Ramos (cell line): ENCODE measurements around the gene CYB561D2.

Source experiments
- in situ Hi-C: fragments of 300-500 bp; cut with MboI; formaldehyde crosslinking; loops from one replicate; pipeline ENCODE4 v1.14.3; 2022; ENCODE audit warnings: low sequenced_read_pairs; ENCODE audit not compliant: unreplicated experiment

CYB561D2 gene

DNA sequence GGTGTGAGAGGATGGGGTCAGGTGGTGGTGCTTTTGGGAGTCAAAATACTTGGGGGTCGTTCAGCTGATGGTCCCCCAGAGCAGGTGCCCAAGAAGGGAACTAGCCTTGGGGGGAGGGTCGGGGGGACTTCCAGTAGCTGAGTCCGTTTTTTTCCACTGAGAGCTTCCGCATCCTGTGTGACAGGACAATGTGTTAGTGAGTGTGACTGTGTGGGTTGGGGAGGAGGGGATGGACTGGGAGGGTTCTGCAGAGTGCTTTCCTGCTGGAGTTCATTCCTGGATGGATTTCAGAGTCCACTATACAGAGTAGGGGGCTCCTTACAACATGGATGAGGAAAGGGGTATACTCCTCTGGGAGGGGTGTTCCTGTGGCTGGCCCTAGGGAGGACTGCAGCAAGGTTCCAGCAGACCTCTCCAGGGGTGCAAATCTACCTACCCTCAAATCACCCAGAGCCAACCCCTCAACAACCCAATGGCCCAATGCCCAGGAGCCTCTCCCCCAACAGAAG, 27.5 kb upstream of the CYB561D2 start:
- in situ Hi-C loops = no loop called here

DNA sequence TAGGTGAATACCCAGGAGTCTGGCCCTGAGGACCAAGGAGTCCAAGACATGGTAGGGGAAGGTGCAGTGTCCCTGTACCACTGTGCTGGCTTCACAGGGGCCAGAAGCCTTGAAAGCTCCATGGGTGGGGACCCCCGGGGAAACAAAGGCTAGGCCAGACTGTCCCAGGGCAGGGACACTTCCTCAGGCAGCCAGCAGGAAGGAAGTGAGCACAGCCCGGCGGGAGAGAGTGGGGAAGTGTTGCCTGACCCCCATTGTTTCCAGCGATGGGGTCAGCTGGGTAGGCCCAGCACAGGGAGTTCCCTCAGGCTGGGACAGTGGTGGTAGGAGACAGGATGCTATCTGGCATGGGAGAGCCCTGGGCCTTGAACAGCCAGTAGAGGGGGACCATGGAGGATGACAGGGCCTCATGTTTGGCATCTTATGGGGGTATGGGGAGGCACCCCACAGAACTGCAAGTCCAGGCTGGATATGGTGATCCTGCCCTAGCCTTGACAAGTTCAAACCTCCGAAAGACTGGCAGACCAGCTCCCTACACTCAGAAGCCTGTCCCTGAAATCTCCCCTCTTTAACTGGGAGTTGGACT, 27.0 kb upstream of the CYB561D2 start:
- in situ Hi-C loops = no loop called here

DNA sequence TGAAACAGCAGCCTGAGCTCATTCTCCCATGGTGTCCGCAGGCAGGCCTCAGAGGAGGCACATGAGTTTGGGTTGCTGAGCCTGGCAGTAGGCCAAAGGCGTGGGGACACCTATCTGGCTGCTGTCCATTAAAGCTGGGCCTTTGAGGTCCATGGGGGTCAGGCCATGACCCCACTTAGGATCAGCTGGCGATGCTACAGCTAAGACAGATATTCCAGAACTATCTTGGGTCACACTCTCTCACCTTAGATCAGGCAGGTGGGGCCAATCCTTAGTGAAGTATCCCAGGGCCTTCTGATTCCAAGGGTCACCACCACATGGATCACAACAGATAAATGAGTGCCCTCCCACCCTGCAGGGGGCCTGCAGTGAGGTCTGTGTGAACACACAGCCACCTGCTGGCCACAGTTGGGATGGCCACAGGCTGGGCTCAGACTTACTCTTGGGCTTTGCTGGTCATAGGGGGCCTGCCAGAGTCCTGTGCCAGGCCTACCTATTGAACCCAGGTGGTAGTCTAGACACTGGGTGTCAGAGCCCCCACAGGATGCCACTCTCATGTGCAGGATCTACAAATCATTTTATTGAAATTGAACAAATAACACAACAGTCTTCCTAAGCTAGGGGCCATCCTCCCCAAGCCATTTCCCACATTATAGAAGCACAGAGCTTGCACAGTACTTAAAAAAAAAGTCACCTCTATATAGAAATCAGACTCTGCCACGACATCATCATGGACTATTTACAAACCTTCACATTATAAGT, 26.1 kb upstream of the CYB561D2 start:
- in situ Hi-C loops = no loop called here

DNA sequence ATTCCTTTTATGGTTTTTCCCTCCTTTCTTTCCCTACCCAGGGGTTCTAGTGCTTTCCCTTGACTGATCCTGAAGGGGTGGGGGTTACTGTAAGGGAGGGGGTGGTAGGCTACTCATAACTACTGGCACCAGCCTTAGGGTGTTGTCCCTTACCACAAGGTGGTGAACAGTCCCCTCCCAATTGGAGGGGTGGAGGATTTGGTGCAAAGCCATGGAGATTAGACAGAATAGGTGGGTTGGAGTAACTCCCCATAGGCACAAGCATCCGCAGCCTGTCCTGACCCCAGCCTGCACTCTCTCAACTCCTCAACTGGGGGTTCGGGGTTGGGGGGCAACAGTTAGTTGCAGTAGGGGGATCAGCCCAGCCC, 25.6 kb upstream of the CYB561D2 start:
- in situ Hi-C loops = no loop called here

GRCh38 chr3:50325497-50326181, 25.0 kb upstream of the CYB561D2 start:
- in situ Hi-C loops = no loop called here

DNA sequence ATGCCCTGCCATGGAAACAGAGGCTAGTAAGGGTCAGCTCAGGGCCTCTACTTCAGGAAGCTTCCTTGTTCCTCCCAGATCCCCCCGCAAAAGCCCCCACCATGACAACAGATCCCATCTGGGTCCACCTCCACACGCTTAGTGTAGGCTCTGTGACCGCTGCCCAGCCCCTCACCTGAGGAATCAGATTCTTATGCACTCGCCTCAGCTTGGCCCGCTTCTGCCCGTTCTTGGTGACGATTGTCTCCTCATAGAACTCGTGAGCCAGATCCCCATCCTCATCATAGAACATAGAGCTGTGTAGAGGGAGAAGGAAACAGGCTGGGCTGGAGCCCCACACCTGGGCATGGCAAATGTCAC, 24.5 kb upstream of the CYB561D2 start:
- in situ Hi-C loops = no loop called here

DNA sequence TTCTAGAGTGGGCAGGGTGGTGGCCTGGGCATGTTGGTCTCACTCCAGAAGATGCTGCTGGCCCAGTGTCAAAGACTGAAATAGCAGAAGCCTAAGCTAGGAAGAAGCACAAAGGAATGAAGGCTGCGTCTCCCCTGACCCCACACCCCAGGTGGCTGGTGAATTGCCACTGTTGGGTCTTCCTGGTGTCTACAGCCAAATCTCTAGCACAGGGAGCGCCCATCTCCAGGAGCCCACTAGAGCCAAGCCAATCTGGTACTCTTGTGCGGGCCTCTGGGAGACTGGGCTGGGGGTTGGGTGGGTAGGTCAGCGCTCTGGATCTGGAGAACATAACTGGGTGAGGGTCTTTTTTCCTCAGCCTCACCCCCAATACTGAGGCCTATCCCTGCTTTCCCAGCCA, 23.5 kb upstream of the CYB561D2 start:
- in situ Hi-C loops = no loop called here

DNA sequence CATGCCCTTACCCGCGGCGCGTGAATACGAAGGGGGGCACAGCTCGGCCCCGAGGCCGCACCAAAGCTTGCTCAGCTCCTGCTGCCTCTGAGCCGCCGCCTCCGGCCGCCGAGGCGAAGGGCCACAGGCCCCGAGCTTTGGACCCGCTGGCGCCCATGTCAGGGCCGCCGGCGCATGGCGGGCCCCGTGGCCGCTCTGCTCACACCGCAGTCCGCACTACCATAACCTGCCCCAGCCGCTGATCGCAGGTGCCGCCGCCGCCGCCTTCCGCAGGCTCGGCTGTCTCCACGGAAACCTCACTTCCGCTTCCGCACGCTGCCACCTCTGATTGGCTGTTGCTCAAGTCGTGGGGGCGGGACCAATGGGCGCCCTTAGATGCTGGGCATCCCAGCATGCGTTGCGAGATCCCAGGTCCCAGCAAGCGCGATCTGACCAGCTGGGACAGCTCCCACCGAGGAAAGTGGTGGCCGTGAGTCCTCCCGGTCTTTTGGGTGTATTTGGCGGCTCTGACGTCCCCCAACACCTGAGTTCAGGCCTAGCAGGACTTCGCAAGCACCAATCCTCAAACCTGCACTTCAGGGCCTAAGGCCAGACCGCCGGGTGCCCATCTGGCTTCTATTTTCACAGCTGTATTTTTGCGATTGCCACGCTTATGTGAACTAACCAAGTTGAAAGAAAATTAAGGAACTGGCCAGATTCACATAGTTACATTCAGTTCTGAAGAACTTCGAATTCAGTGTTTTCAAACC, 22.5 kb upstream of the CYB561D2 start, which contains the start of gene TUSC2:
TUSC2 (minus strand) TSS at position 281 of the 749 bp plus-strand sequence; CDS start at position 157, 124 bp downstream.
- in situ Hi-C loops = no loop called here

GRCh38 chr3:50330330-50330729, 20.3 kb upstream of the CYB561D2 start:
- in situ Hi-C loops = no loop called here

DNA sequence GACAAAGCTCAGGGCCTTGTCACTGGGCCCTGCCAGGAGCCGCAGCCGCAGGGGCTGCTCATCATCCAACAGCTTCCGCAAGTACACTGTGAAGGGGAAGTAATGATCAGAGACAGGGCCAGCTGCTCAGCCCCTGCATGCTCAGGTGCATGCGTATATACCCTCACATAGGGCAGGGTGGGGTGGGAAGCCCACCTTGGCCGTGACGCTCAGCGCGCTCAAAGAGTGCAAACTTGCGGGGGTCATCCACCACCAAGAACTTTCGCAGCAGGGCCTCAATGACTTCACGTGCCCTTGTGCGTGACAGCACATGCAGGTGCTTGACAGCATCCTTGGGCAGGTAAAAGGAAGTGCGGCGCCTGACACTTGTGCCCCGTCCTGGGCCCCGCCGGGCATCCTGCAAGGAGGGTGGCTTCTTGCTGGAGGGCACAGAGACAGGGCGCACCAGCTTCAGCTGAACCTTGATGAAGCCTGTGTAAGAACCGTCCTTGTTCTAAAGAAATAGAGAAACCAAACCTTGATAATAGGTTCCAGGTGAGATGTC, 19.2 kb upstream of the CYB561D2 start:
- in situ Hi-C loops = no loop called here

GRCh38 chr3:50333744-50334328, 16.8 kb upstream of the CYB561D2 start:
- in situ Hi-C loops = no loop called here

DNA sequence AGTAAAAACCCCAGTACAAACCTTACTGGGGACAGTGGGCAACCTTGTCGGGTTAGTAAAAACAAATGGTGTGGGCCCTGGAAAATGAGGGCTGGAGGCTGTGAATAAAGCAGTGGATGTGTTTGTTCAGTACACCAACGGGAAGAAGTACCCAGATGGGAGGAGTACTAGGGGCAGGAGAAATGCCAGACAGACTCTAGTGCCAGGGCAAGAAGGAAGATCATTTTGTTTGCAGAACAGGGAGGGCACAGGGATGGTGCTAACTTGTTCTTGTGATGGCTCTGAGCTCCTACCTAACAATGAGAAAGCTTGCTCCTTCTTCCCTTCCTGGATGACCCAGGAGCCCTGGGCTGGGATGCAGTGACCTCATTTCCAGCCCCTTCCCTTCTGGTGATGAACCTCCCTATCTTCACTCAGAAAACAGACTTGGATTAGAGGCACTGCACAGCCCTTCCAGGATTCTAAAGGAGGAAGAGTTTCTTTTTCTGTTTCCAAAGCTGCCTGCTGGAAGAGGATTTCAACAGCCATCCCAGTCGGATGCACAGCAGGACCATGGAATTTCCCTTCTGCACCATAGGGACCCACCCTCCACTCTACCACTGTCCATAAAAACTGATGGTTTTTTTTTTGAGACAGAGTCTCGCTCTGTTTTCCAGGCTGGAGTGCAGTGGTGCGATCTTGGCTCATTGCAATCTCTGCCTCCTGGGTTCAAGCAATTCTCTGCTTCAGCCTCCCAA, 16.2 kb upstream of the CYB561D2 start:
- in situ Hi-C loops = no loop called here

DNA sequence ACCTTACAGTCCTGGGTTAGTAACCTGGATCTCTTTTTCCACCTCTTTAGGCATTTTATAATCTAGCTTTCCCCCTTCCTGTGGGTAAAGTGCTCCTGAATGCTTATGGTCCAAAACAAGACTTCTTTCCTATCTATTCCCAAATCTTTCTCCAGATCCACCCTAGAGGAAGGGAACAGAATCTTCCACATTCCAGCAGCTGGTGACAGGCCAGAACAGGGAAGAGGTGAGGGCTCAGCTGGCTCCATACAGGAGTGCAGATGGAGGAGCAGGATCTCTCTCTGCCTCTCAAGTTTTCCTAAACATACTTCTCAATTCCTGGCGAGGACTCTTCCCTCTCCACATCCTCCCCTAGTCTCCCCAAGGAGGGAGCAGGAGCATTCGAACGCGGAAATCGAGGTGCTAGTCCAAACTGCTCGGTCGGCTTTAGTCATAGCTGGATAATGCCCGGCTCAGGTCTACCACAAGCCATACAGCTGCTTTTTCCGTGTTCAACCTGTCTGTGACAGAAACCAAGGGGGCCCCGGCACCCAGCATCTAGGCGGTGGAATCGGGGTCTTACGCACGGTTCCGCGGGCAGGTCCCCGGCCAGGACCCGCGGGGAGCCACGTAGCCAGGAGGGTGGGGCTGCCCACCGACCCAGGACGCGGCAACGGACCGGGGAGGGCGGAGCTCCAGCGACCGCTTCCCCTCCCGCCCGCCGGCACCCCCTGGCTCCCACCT, 14.0 kb upstream of the CYB561D2 start:
- in situ Hi-C loops = no loop called here

DNA sequence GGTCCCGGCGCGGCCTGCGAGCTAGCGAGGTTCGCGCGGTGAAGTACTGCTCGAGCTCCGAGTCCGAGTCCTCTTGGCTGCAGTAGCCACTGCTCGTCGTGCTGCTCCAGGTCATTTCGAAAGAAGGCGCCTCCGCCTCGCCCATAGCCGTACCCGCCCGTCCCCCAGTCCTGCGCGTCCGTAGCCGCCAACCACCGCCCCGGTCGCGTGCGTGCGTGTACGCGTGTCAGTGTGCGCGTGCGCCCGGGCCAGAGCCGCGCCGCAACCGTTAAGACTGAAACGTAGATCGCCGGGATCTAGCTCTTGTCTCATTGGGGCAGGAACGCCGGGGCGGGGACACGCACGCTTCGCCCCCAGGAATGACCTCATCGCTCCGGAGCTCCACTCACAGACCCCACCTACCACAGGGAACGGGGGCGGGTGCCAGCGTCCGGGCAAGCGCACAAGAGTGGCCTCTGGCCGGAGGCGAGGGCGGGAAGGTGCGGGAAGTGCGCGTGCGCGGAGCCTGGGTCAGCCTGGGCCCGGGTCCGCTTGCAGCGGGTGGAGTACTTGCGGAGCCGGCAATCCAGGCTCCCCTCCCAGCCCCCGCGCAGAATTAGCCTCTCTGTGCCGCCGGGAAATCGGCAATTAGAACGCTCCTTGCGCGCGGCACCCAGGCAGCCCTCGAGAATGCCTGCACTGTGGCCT, 13.3 kb upstream of the CYB561D2 start:
- in situ Hi-C loops = no loop called here

GRCh38 chr3:50338965-50339364, 11.7 kb upstream of the CYB561D2 start:
- in situ Hi-C loops = no loop called here

DNA sequence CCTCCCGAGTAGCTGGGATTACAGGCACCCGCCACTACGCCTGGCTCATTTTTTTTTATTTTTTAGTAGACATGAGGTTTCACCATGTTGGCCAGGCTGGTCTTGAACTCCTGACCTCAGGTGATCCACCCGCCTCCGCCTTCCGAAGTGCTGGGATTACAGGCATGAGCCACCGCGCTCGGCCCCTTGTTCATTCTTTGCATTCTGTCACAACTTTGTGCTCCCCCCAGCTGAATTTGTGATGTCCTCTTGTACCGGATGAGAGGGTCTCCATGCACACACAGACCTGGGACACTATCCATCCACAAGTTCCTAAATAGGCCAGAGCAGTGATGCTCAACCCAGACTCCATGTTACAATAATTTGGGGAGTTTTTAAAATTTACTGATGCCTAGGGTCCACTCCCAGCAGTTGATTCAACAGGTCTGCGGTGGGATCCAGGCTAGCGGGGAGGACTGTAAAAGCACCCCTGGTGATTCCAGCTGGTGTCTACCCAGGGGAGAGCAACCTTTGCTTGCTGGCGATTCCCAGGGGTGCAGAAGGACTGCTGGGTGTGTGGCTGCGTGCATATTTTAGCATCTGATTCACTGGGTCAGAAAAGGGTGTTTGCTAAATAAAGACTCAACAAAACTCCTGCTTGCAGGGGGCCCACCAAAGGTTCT, 11.0 kb upstream of the CYB561D2 start:
- in situ Hi-C loops = no loop called here

GRCh38 chr3:50340147-50340447, 10.6 kb upstream of the CYB561D2 start:
- in situ Hi-C loops = no loop called here
